Endothelial cell of umbilical vein (primary cell): Measurements from ENCODE around the gene FAM98C. TPM values are rescaled to one million over a fixed set of nuclear protein-coding genes. Genes with fewer than 3 reads are reported as not detected.

Experiments used
- BruUV-seq: library from RNA; stranded (reverse); fragments of 400-500 nt; replicated peaks from 2 replicates; lab custom pipeline; 2021; lab: Mats Ljungman, UMichigan
- CTCF ChIA-PET: fragments of 300-600, 350-600 bp; sonication (Branson Sonifier 250); formaldehyde crosslinking; loops from one replicate; lab custom pipeline; 2021; ENCODE audit warnings: antibody characterized with exemption, inconsistent platforms; lab: Charles Lee
- POLR2A ChIA-PET: fragments of 300-600, 350-600 bp; sonication (Branson Sonifier 250); formaldehyde crosslinking; loops from one replicate; lab custom pipeline; 2021; ENCODE audit warnings: antibody characterized with exemption, inconsistent platforms; lab: Charles Lee
- DNase-seq: peaks from one replicate; pipeline ENCODE4 v3.0.0-alpha.2; 2011; ENCODE audit warnings: low read depth, low spot score
- FAIRE-seq: peaks from 2 replicates; lab custom pipeline; 2011; peaks lifted over from hg19 to GRCh38; lab: Jason Lieb, UNC
- H2AFZ ChIP-seq: 2 replicates; pipeline ENCODE4 v1.6.0; 2012; ENCODE audit warnings: low read depth, low read length, control low read depth, inconsistent platforms
- H3K27ac ChIP-seq: 2 replicates; pipeline ENCODE4 v1.5.1; 2011; ENCODE audit warnings: low read depth, mild to moderate bottlenecking, control low read depth, low read length, moderate library complexity; ENCODE audit not compliant: insufficient read depth
- H3K27me3 ChIP-seq, 2 experiments: 2 replicates each; pipeline versions ENCODE4 v1.6.0 to v1.6.1; 2011; ENCODE audit warnings: low read length in 2 of 2, mixed read lengths in 1 of 2; ENCODE audit not compliant: control insufficient read depth in 2 of 2, insufficient read depth in 2 of 2
- H3K36me3 ChIP-seq, 2 experiments: 2 replicates in 1 of 2; 3 replicates in 1 of 2; pipeline ENCODE4 v1.5.1; 2011; ENCODE audit warnings: low read length in 2 of 2, mild to moderate bottlenecking in 1 of 2, moderate library complexity in 1 of 2; ENCODE audit not compliant: control insufficient read depth in 2 of 2, insufficient read depth in 2 of 2; ENCODE audit errors: extremely low read depth in 1 of 2
- H3K4me1 ChIP-seq: 3 replicates; pipeline ENCODE4 v1.5.1; 2011; ENCODE audit warnings: mild to moderate bottlenecking, low read length; ENCODE audit not compliant: control insufficient read depth, insufficient read depth; ENCODE audit errors: extremely low read depth
- H3K4me2 ChIP-seq: 2 replicates; pipeline ENCODE4 v1.6.1; 2011; ENCODE audit warnings: low read length, control low read depth, mixed read lengths; ENCODE audit not compliant: insufficient read depth
- H3K4me3 ChIP-seq, 3 experiments: fragments of 200-600 bp in 1 of 3; sonication (generic), shearing (Covaris generic) in 1 of 3; replicated peaks in 1 of 3; 2 replicates each; pipeline ENCODE4 v1.5.1; 2011 to 2016; ENCODE audit warnings: control low read depth in 3 of 3, low read length in 3 of 3, mild to moderate bottlenecking in 2 of 3, inconsistent platforms in 1 of 3, low read depth in 1 of 3, moderate library complexity in 1 of 3; ENCODE audit not compliant: insufficient read depth in 1 of 3
- H3K79me2 ChIP-seq: 2 replicates; pipeline ENCODE4 v1.6.0; 2012; ENCODE audit warnings: low read length, inconsistent platforms; ENCODE audit not compliant: control insufficient read depth, insufficient read depth
- H3K9ac ChIP-seq: replicated peaks from 2 replicates; pipeline ENCODE3; 2011; ENCODE audit warnings: low read length, control low read depth; ENCODE audit not compliant: insufficient read depth; ENCODE audit errors: extremely low read depth
- H3K9me1 ChIP-seq: replicated peaks from 3 replicates; pipeline ENCODE4 v1.6.0; 2011; ENCODE audit warnings: mild to moderate bottlenecking, low read length; ENCODE audit not compliant: control insufficient read depth, insufficient read depth; ENCODE audit errors: extremely low read depth
- H3K9me3 ChIP-seq: replicated peaks from 2 replicates; pipeline ENCODE4 v1.5.1; 2012; ENCODE audit warnings: low read length, inconsistent platforms; ENCODE audit not compliant: control insufficient read depth, insufficient read depth
- H4K20me1 ChIP-seq: replicated peaks from 2 replicates; pipeline ENCODE3; 2011; ENCODE audit warnings: mild to moderate bottlenecking, low read length; ENCODE audit not compliant: control insufficient read depth, insufficient read depth; ENCODE audit errors: extremely low read depth
- CTCF ChIP-seq, 2 donors: IDR thresholded peaks; 1 replicate in 1 of 2; 2 replicates in 1 of 2; pipeline ENCODE4 v1.5.1; 2011; ENCODE audit warnings: low read length in 2 of 2, mild to moderate bottlenecking in 2 of 2, moderate library complexity in 2 of 2, control low read depth in 1 of 2, inconsistent platforms in 1 of 2, low read depth in 1 of 2; ENCODE audit not compliant: insufficient read depth in 1 of 2; ENCODE audit errors: extremely low read depth in 1 of 2
- EZH2 ChIP-seq: IDR thresholded peaks from 2 replicates; pipeline ENCODE4 v1.6.1; 2012; ENCODE audit warnings: borderline replicate concordance, low read depth, mild to moderate bottlenecking, moderate library complexity, low read length, inconsistent platforms; ENCODE audit not compliant: severe bottlenecking
- FOS ChIP-seq: IDR thresholded peaks from 2 replicates; pipeline ENCODE4 v1.6.1; 2011; ENCODE audit warnings: mild to moderate bottlenecking, low read length, moderate library complexity, borderline replicate concordance; ENCODE audit not compliant: insufficient read depth
- GATA2 ChIP-seq: IDR thresholded peaks from 2 replicates; pipeline ENCODE4 v1.7.0; 2011; ENCODE audit warnings: low read depth, mild to moderate bottlenecking, moderate library complexity, mixed read lengths, low read length; ENCODE audit not compliant: insufficient read length, insufficient read depth
- JUN ChIP-seq: IDR thresholded peaks from 2 replicates; pipeline ENCODE4 v1.6.1; 2011; ENCODE audit warnings: borderline replicate concordance, low read depth; ENCODE audit not compliant: insufficient read length, insufficient read depth
- MAX ChIP-seq: IDR thresholded peaks from 2 replicates; pipeline ENCODE4 v1.6.1; 2011; ENCODE audit not compliant: insufficient read depth, insufficient read length
- MYC ChIP-seq: IDR thresholded peaks from one replicate; pipeline ENCODE4 v1.6.1; 2011; ENCODE audit warnings: mild to moderate bottlenecking, low read depth, low read length
- POLR2A ChIP-seq: IDR thresholded peaks from 2 replicates; pipeline ENCODE4 v1.6.1; 2012; ENCODE audit warnings: low read depth, mild to moderate bottlenecking, control low read depth, low read length
- POLR2AphosphoS5 ChIP-seq: IDR thresholded peaks from 2 replicates; pipeline ENCODE4 v1.6.1; 2012; ENCODE audit warnings: low read depth, mild to moderate bottlenecking, control low read depth, low read length, moderate library complexity; ENCODE audit not compliant: insufficient read depth
- dilution Hi-C: fragments of 300-500 bp; cut with MboI; formaldehyde crosslinking; loops from one replicate; pipeline ENCODE4 v1.15.0; 2019; ENCODE audit warnings: low sequenced_read_pairs; ENCODE audit not compliant: extremely low pct_ligation_motif_present
- intact Hi-C: fragments of 100-400 bp; cut with micrococcal nuclease; formaldehyde crosslinking; loops from one replicate; pipeline ENCODE4 v1.10.0; 2022
- polyA plus RNA-seq, 4 experiments: library from polyadenylated mRNA; depleted of rRNA in 3 of 4; stranded (reverse) in 3 of 4; unstranded in 1 of 4; fragments of >200 nt; gene quantifications; 2 replicates each; pipeline versions ENCODE4 v1.2.1 to v1.2.3, GENCODE V29; 2011 to 2012; ENCODE audit warnings: missing spikeins in 1 of 4
- total RNA-seq: library from RNA; stranded (reverse); gene quantifications from 2 replicates; pipeline ENCODE4 v1.2.3, GENCODE V29; 2021

FAM98C gene
- total and polyA plus RNA-seq, 2 donors (not counting 3 experiments of a cell fraction or from before 2014, with no cell fraction given): 12.6 to 13.0 TPM

- H3K9ac ChIP-seq: no peak overlapping the region
- no peaks in the 10 kb centered on the region for H3K9me1 ChIP-seq
- H2AFZ ChIP-seq: no peak overlapping the region
- no peaks in the 10 kb centered on the region for H3K27me3 ChIP-seq
- no TSS peak for BruUV-seq
- intact Hi-C loops (loop anchor here (5.0 to 10.0 kb wide), 2 partner anchors 163 to 300 kb away; no protein-coding TSS in a partner anchor), dilution Hi-C loops (no loop called here)
- no peaks in the 10 kb centered on the region for H3K9me3 ChIP-seq
- no peak for FAIRE-seq
- TF ChIP-seq GATA2 (no peak), FOS (no peak), EZH2 (no peak), POLR2AphosphoS5 (no peak), MAX (no peak), JUN (no peak), POLR2A (no peak), CTCF (IDR thresholded peaks at IDR 0.05; ENCODE audit: extremely low read depth in 1 of 2, insufficient read depth in 1 of 2, low read depth in 1 of 2, low read length in 2 of 2) (no peak), MYC (no peak)
- H4K20me1 ChIP-seq: no peaks in the 10 kb centered on the region
- H3K4me1 ChIP-seq: peaks cover 2% of the 10 kb centered on the region
- H3K36me3 ChIP-seq: no peaks in the 10 kb centered on the region
- DNase-seq: no peak
- H3K4me2 ChIP-seq: no peak overlapping the region
- H3K27ac ChIP-seq: no peak overlapping the region
- ChIA-PET CTCF (interaction anchor here (2.7 to 3.4 kb wide), 2 partner anchors 230 to 526 kb away, joined by 29 to 66 read pairs; partner anchors contain the start of genes MRPS12 and SARS2), POLR2A (interaction anchor here (2.4 kb wide), 1 partner anchor 30 kb away, joined by 9 read pairs; the partner anchor contains the start of gene PSMD8)
- no peak overlapping the region for H3K4me3 ChIP-seq
- H3K79me2 ChIP-seq: no peaks in the 10 kb centered on the region
Measured at GRCh38 chr19:38404858-38405257, 2.0 kb downstream of the FAM98C start.
